ENCODE results near the gene SLC8A1. TPM values are rescaled to one million over a fixed set of nuclear protein-coding genes. Genes with fewer than 3 reads are reported as not detected.

SLC8A1 gene
- total RNA-seq, 2 donors from 2014 or later = 0.66 to 7.8 TPM

GRCh38 chr2:40200366-40200915, 251.4 kb downstream of the SLC8A1 start:
- TF ChIP-seq CTCF (IDR thresholded peaks at IDR 0.05) = no peak
- TF ChIP-seq POLR2A (IDR thresholded peaks at IDR 0.05) = no peak
- Histone ChIP-seq H3K4me1 (no peaks in the 10 kb centered on the region), H3K36me3 (replicated peaks in 1 of 2; ENCODE audit: insufficient read depth in 1 of 2, low read depth in 2 of 2) (no peaks in the 10 kb centered on the region), H3K27ac (no peak overlapping the region), H3K4me3 (no peak overlapping the region), H3K27me3 (no peaks in the 10 kb centered on the region), H3K9me3 (no peaks in the 10 kb centered on the region)
- DNase-seq = no peak
- intact Hi-C loops (cut with DNase I) = no loop called here
- ATAC-seq = no peak
- WGBS, 2 donors = 63 to 64% methylated on average over 2 of the region's 2 CpGs

GRCh38 chr2:40199771-40200170, 252.1 kb downstream of the SLC8A1 start:
- ATAC-seq (no peak), DNase-seq (no peak)
- Histone ChIP-seq H3K4me1 (peaks cover under 1% of the 10 kb centered on the region), H3K4me3 (no peak overlapping the region), H3K36me3 (replicated peaks in 1 of 2; ENCODE audit: insufficient read depth in 1 of 2, low read depth in 2 of 2) (no peaks in the 10 kb centered on the region), H3K27ac (no peak overlapping the region), H3K27me3 (no peaks in the 10 kb centered on the region), H3K9me3 (no peaks in the 10 kb centered on the region)
- TF ChIP-seq CTCF (IDR thresholded peaks at IDR 0.05) = no peak
- TF ChIP-seq POLR2A (IDR thresholded peaks at IDR 0.05) = no peak
- intact Hi-C loops (cut with DNase I) = no loop called here

DNA sequence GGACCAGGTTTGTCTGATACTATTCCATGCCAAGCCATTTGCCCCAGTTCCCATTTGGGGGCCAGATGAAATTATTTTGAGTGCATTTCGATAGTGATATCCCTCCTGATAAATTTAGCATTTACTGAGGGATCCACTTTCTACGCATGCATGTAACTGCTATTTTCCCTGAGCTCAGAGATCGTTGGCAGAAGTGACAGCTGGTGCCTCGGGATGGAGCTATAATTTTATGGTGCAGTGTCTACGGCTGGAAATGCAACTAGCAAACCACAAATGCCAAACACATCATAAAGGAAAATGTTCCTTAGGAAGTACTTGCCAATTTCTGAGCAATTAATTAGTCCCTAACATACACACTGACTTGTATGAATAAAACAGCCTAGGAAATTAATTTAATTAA, 254.8 kb downstream of the SLC8A1 start:
- intact Hi-C loops (cut with DNase I) = no loop called here
- no peak overlapping the region for H3K4me3 ChIP-seq
- ATAC-seq (no peak), DNase-seq (no peak)
- 49 to 61% methylated on average over 5 of the region's 5 CpGs for WGBS, 2 donors
- peaks cover 13% of the 10 kb centered on the region for H3K4me1 ChIP-seq
- TF ChIP-seq CTCF (IDR thresholded peaks at IDR 0.05) (no peak), POLR2A (IDR thresholded peaks at IDR 0.05) (no peak)
- no peak overlapping the region for H3K27ac ChIP-seq
- no peaks in the 10 kb centered on the region for H3K36me3 ChIP-seq (replicated peaks in 1 of 2; ENCODE audit: insufficient read depth in 1 of 2, low read depth in 2 of 2)
- no peaks in the 10 kb centered on the region for H3K9me3 ChIP-seq
- no peaks in the 10 kb centered on the region for H3K27me3 ChIP-seq

GRCh38 chr2:40193670-40194026, 258.2 kb downstream of the SLC8A1 start:
- intact Hi-C loops (cut with DNase I) = no loop called here
- ATAC-seq = no peak

More at GRCh38 chr2:40193670-40194026, 258.2 kb downstream of the SLC8A1 start:
- no peak for DNase-seq
- Histone ChIP-seq H3K4me1 (peaks cover 13% of the 10 kb centered on the region), H3K36me3 (replicated peaks in 1 of 2; ENCODE audit: insufficient read depth in 1 of 2, low read depth in 2 of 2) (no peaks in the 10 kb centered on the region), H3K4me3 (no peak overlapping the region), H3K27me3 (no peaks in the 10 kb centered on the region), H3K27ac (no peak overlapping the region), H3K9me3 (no peaks in the 10 kb centered on the region)
- no peak for TF ChIP-seq CTCF (IDR thresholded peaks at IDR 0.05)
- TF ChIP-seq POLR2A (IDR thresholded peaks at IDR 0.05) = no peak
